B cell (primary cell): ENCODE data around the gene LMX1B.

ENCODE experiments used
- EZH2 ChIP-seq: IDR thresholded peaks from 2 replicates; pipeline ENCODE4 v1.6.1; 2012; ENCODE audit warnings: borderline replicate concordance, low read depth, mild to moderate bottlenecking, moderate library complexity, low read length; ENCODE audit not compliant: insufficient read depth, poor library complexity, severe bottlenecking
- TF ChIP-seq, protein P1 (sequence below): fragments of 200-600 bp; IDR thresholded peaks from one replicate; pipeline ENCODE4 v1.8.0; 2022; ENCODE audit warnings: antibody characterized with exemption, mild to moderate bottlenecking

DNA sequence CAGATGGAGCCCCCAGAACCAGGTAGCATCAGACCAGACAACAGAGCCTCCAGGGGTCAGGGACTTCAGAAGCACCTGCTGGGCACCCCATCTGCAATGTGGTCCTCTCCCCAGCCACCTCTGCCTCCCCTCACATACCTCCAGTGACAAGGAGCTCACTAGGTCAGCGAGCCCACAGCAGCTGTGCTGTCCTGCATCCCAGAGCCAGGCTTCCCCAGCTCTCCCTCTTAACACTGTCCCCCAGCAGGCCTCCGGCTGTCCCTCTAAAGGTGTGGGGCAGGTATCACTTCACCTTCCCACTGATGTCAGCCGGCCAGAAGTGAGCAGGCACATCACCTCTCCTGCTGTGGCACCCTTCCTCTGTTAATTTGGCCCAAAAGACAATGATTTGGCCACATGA, 83.6 kb downstream of the LMX1B start:
- TF ChIP-seq, protein P1, sequence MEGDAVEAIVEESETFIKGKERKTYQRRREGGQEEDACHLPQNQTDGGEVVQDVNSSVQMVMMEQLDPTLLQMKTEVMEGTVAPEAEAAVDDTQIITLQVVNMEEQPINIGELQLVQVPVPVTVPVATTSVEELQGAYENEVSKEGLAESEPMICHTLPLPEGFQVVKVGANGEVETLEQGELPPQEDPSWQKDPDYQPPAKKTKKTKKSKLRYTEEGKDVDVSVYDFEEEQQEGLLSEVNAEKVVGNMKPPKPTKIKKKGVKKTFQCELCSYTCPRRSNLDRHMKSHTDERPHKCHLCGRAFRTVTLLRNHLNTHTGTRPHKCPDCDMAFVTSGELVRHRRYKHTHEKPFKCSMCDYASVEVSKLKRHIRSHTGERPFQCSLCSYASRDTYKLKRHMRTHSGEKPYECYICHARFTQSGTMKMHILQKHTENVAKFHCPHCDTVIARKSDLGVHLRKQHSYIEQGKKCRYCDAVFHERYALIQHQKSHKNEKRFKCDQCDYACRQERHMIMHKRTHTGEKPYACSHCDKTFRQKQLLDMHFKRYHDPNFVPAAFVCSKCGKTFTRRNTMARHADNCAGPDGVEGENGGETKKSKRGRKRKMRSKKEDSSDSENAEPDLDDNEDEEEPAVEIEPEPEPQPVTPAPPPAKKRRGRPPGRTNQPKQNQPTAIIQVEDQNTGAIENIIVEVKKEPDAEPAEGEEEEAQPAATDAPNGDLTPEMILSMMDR = no peak
- TF ChIP-seq EZH2 = no peak
